Measurements from ENCODE around the gene SIGLEC7. TPM values are rescaled to one million over a fixed set of nuclear protein-coding genes. Genes with fewer than 3 reads are reported as not detected.

SIGLEC7 gene
- total and polyA plus RNA-seq, 3 donors from 2014 or later = 0.79 to 2.0 (median 1.2) TPM

GRCh38 chr19:51200071-51200666 lies 58.1 kb downstream of the SIGLEC7 start:
- H3K4me1 ChIP-seq = no peaks in the 10 kb centered on the region
- WGBS, 2 donors = 78 to 85% methylated on average over 10 of the region's 10 CpGs
- no peak for TF ChIP-seq POLR2A (IDR thresholded peaks at IDR 0.05)
- TF ChIP-seq CTCF (IDR thresholded peaks at IDR 0.05) = no peak
- intact Hi-C loops (cut with DNase I; ENCODE audit: low total_unique reads) = no loop called here
- no peak overlapping the region for H3K4me3 ChIP-seq
- no peak for DNase-seq
- H3K9me3 ChIP-seq = no peaks in the 10 kb centered on the region
- H3K36me3 ChIP-seq (ENCODE audit: low read depth, missing control alignments) = no peaks in the 10 kb centered on the region
- no peaks in the 10 kb centered on the region for H3K27me3 ChIP-seq
- H3K27ac ChIP-seq = no peak overlapping the region

- Histone ChIP-seq H3K9me3 (no peaks in the 10 kb centered on the region), H3K27me3 (no peaks in the 10 kb centered on the region), H3K27ac (no peak overlapping the region), H3K36me3 (ENCODE audit: low read depth, missing control alignments) (no peaks in the 10 kb centered on the region), H3K4me1 (no peaks in the 10 kb centered on the region), H3K4me3 (no peak overlapping the region)
- no peak for DNase-seq
- intact Hi-C loops (cut with DNase I; ENCODE audit: low total_unique reads) = no loop called here
- WGBS, 2 donors = 65 to 75% methylated on average over 5 of the region's 5 CpGs
- TF ChIP-seq CTCF (IDR thresholded peaks at IDR 0.05) (no peak), POLR2A (IDR thresholded peaks at IDR 0.05) (no peak)
These were observed 59.6 kb downstream of the SIGLEC7 start for GRCh38 chr19:51201712-51202111.

Other genes starting within 250 kb of the SIGLEC7 start
- under 1 TPM; 0.31 to 0.55 TPM for gene KLK4, start 230.9 kb upstream of the SIGLEC7 start, total RNA-seq
- gene KLK4, start 230.9 kb upstream of the SIGLEC7 start, polyA plus RNA-seq (ENCODE audit: insufficient read depth, low read depth, low replicate concordance) = 2.9 TPM
- gene KLK5, start 189.3 kb upstream of the SIGLEC7 start, total RNA-seq = 10 to 100 TPM in 1 of 2 donors, 1 to 10 TPM in 1; 5.6 to 13.9 TPM
- gene KLK5, start 189.3 kb upstream of the SIGLEC7 start, polyA plus RNA-seq (ENCODE audit: insufficient read depth, low read depth, low replicate concordance) = 25.4 TPM
- gene KLK6, start 172.7 kb upstream of the SIGLEC7 start, total RNA-seq = under 1 TPM; 0.37 to 0.71 TPM
- 0.63 TPM for gene KLK6, start 172.7 kb upstream of the SIGLEC7 start, polyA plus RNA-seq (ENCODE audit: insufficient read depth, low read depth, low replicate concordance)
- gene KLK7, start 158.4 kb upstream of the SIGLEC7 start, total RNA-seq = under 1 TPM; 0.71 to 0.93 TPM
- gene KLK7, start 158.4 kb upstream of the SIGLEC7 start, polyA plus RNA-seq (ENCODE audit: insufficient read depth, low read depth, low replicate concordance) = 0.45 TPM
- gene KLK8, start 140.7 kb upstream of the SIGLEC7 start, total RNA-seq = 1 to 10 TPM; 2.7 to 2.9 TPM
- gene KLK8, start 140.7 kb upstream of the SIGLEC7 start, polyA plus RNA-seq (ENCODE audit: insufficient read depth, low read depth, low replicate concordance) = 4.9 TPM
- gene KLK10, start 122.6 kb upstream of the SIGLEC7 start, total RNA-seq = 10 to 100 TPM in 1 of 2 donors, 1 to 10 TPM in 1; 9.2 to 15.7 TPM
- 15.6 TPM for gene KLK10, start 122.6 kb upstream of the SIGLEC7 start, polyA plus RNA-seq (ENCODE audit: insufficient read depth, low read depth, low replicate concordance)
- 10 to 100 TPM; 16.8 to 46.3 TPM for gene KLK11, start 115.7 kb upstream of the SIGLEC7 start, total RNA-seq
- gene KLK11, start 115.7 kb upstream of the SIGLEC7 start, polyA plus RNA-seq (ENCODE audit: insufficient read depth, low read depth, low replicate concordance) = 41.1 TPM
- under 1 TPM in 1 of 2 donors, not detected in 1; 0.47 TPM for gene KLK12, start 107.3 kb upstream of the SIGLEC7 start, total RNA-seq
- 1.3 TPM for gene KLK12, start 107.3 kb upstream of the SIGLEC7 start, polyA plus RNA-seq (ENCODE audit: insufficient read depth, low read depth, low replicate concordance)
- gene KLK13, start 77.2 kb upstream of the SIGLEC7 start, total RNA-seq = 1 to 10 TPM; 3.7 to 7.8 TPM
- 13.0 TPM for gene KLK13, start 77.2 kb upstream of the SIGLEC7 start, polyA plus RNA-seq (ENCODE audit: insufficient read depth, low read depth, low replicate concordance)
- gene KLK14, start 59.4 kb upstream of the SIGLEC7 start, total RNA-seq = under 1 TPM in 1 of 2 donors, not detected in 1; 0.63 TPM
- gene KLK14, start 59.4 kb upstream of the SIGLEC7 start, polyA plus RNA-seq (ENCODE audit: insufficient read depth, low read depth, low replicate concordance) = 1.4 TPM
- gene CTU1, start 33.9 kb upstream of the SIGLEC7 start, total RNA-seq = 10 to 100 TPM; 17.6 to 23.5 TPM
- 2.0 TPM for gene CTU1, start 33.9 kb upstream of the SIGLEC7 start, polyA plus RNA-seq (ENCODE audit: insufficient read depth, low read depth, low replicate concordance)
- 1 to 10 TPM; 2.6 to 5.1 TPM for gene SIGLEC9, start 17.4 kb upstream of the SIGLEC7 start, total RNA-seq
- 3.2 TPM for gene SIGLEC9, start 17.4 kb upstream of the SIGLEC7 start, polyA plus RNA-seq (ENCODE audit: insufficient read depth, low read depth, low replicate concordance)
- 1 to 10 TPM; 1.3 to 1.7 TPM for gene CD33, start 82.8 kb downstream of the SIGLEC7 start, total RNA-seq
- 3.8 TPM for gene CD33, start 82.8 kb downstream of the SIGLEC7 start, polyA plus RNA-seq (ENCODE audit: insufficient read depth, low read depth, low replicate concordance)
- 10 to 100 TPM; 18.7 to 23.8 TPM for gene SIGLECL1, start 108.8 kb downstream of the SIGLEC7 start, total RNA-seq
- 103 TPM for gene SIGLECL1, start 108.8 kb downstream of the SIGLEC7 start, polyA plus RNA-seq (ENCODE audit: insufficient read depth, low read depth, low replicate concordance)
- gene IGLON5, start 169.3 kb downstream of the SIGLEC7 start, total RNA-seq = 10 to 100 TPM; 13.3 to 16.0 TPM
- gene IGLON5, start 169.3 kb downstream of the SIGLEC7 start, polyA plus RNA-seq (ENCODE audit: insufficient read depth, low read depth, low replicate concordance) = 13.9 TPM
- 10 to 100 TPM; 10.5 to 12.0 TPM for gene VSIG10L, start 199.8 kb downstream of the SIGLEC7 start, total RNA-seq
- 5.8 TPM for gene VSIG10L, start 199.8 kb downstream of the SIGLEC7 start, polyA plus RNA-seq (ENCODE audit: insufficient read depth, low read depth, low replicate concordance)
- 100 to 1,000 TPM; 110 to 146 TPM for gene ETFB, start 224.1 kb downstream of the SIGLEC7 start, total RNA-seq
- gene ETFB, start 224.1 kb downstream of the SIGLEC7 start, polyA plus RNA-seq (ENCODE audit: insufficient read depth, low read depth, low replicate concordance) = 109 TPM
- gene CLDND2, start 226.7 kb downstream of the SIGLEC7 start, total RNA-seq = 10 to 100 TPM; 10.0 to 26.4 TPM
- 41.2 TPM for gene CLDND2, start 226.7 kb downstream of the SIGLEC7 start, polyA plus RNA-seq (ENCODE audit: insufficient read depth, low read depth, low replicate concordance)
- gene NKG7, start 230.4 kb downstream of the SIGLEC7 start, total RNA-seq = under 1 TPM in 1 of 2 donors, not detected in 1; 0.63 TPM
- gene NKG7, start 230.4 kb downstream of the SIGLEC7 start, polyA plus RNA-seq (ENCODE audit: insufficient read depth, low read depth, low replicate concordance) = 8.7 TPM
- under 1 TPM in 1 of 2 donors, not detected in 1; 0.31 TPM for gene LIM2, start 245.7 kb downstream of the SIGLEC7 start, total RNA-seq
- 0.91 TPM for gene LIM2, start 245.7 kb downstream of the SIGLEC7 start, polyA plus RNA-seq (ENCODE audit: insufficient read depth, low read depth, low replicate concordance)
- gene C19orf84, start 248.3 kb downstream of the SIGLEC7 start, total RNA-seq = 10 to 100 TPM; 23.1 to 31.2 TPM
- gene C19orf84, start 248.3 kb downstream of the SIGLEC7 start, polyA plus RNA-seq (ENCODE audit: insufficient read depth, low read depth, low replicate concordance) = 38.8 TPM